ENCODE measurements around the gene SRGAP2C.
"Not testable (repeated sequence)": the region's sequence is repeated elsewhere in the genome, so short reads cannot be mapped to it uniquely, and the experiment has no call there.

Gene SRGAP2C

DNA sequence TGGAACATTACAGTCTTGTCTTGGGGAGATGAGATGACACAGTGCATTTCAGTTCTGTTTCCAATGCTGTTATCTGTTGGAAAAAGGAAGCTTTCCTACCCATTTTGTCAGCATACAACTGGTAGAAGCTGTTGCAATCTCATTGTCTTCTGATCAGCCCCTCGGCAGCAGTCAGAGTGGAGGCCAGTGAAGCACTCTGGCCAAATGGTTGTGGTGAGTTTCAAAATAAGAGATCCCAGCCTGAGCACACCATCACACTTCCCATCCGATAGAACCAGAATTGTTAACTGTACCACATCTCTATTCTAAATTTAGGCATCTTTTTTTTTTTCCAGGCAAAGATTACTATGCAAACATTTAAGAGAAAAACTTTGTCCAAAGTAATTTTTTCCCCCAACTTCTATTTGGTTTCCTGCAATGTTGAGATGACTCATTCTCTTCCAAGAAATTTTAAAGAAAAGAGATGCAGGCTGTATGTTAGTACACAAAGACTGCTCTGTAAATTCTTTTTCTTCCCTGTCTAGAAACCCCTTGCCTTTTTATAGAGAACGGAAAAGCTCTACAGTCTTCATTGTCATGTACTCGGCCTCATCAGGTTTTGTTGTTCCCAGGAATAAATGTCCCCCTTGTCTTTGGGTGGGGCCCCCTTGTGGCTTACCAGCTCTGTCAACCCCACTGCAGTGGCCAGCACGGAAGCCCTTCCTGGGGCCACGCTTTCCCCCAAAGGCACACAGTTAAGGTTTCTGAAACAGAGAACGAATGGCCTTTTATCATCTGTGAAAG lies 176.9 kb downstream of the SRGAP2C start:
- not testable (repeated sequence) for FAIRE-seq; DNase-seq (ENCODE audit: extremely low spot score, insufficient read length, low read depth)

DNA sequence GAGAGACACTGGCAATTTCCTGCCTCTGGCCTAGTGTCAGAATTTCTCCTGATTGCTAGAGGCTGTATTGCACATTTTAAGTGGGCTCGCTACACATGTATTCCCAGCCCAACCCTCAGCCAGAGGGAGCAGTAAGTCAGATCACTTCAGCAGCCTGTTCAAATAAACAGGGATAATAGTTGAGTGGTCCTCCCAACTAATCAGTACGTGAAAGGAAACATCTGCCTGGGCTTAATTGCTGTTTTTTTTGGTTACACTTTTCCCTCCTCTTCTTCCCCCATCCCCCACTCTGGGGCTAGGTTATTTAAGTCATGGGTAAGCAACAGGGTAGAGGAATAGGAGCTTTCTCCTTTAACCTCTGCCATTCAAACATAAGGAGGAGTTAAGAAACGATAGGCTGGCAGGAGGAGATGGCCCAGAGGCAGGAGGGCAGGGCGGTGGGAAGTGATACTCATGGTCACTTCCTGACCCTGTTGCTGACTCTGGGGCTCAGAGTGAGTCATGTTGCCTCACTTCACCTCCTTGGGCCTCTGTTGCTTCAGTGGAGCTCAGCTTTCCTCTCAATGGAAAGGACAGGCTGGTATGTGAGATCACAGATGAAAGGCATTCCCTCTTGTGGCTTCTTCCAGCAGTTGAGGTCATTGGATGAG lies 177.6 kb downstream of the SRGAP2C start:
- DNase-seq (ENCODE audit: extremely low spot score, insufficient read length, low read depth); FAIRE-seq: not testable (repeated sequence)

DNA sequence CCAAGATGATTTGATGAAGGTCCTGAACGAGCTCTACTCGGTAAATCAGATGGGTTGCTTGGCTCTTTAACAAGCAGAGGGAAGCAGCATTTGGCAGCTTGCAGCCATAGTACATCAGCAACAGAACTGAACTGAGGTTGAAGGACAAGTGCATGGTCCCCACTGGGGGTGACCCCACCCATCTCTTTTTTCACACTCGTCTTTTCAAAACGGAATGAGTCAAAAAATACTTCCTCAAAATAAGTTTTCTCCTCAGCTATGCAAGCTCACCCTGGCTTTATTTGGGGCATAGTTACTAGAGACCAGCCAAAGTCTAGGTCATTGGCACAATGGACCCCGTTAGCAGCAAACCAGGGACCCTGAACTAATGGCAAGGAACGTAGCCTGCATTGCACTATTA lies 180.5 kb downstream of the SRGAP2C start:
- DNase-seq (ENCODE audit: extremely low spot score, insufficient read length, low read depth); FAIRE-seq: not testable (repeated sequence)

DNA sequence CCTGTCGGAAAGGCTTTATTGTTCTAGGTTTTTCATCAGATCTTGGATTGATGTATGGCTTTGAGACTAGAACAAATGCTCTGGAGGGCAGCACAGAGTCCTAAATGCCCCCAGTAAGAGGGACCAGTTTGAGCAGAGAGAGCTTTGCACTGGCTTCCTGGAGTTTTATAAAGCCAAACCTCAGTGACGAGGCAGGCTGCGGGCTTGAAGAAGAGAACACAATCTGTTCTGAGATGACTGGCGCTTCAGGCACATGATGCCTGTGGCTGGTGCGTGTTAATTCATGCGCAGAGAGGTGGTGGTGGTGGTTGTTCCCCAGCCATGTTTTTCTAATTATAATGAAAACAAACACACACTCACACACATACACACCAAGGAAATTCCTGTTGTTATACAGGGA lies 180.9 kb downstream of the SRGAP2C start:
- not testable (repeated sequence) for FAIRE-seq; DNase-seq (ENCODE audit: extremely low spot score, insufficient read length, low read depth)

DNA sequence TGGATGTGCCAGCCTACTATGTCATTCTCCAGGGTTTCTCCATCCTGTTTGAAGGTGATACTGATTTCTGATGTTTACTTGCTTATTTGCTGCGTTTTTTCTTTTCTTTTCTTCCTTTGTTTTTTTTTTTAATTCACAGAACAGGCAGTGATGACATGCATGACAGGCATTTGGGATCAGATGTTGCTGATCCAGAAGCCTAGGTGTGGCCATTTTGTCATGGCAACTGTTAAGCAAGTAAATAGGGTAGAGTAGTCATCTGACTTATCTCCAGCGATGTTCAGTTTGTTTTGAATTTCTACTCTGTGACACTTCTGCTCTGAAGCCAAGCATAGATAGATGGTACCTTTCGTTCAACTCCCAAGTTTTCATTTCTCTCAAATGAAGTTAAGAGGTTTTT lies 181.4 kb downstream of the SRGAP2C start:
- not testable (repeated sequence) for FAIRE-seq; DNase-seq (ENCODE audit: extremely low spot score, insufficient read length, low read depth)

DNA sequence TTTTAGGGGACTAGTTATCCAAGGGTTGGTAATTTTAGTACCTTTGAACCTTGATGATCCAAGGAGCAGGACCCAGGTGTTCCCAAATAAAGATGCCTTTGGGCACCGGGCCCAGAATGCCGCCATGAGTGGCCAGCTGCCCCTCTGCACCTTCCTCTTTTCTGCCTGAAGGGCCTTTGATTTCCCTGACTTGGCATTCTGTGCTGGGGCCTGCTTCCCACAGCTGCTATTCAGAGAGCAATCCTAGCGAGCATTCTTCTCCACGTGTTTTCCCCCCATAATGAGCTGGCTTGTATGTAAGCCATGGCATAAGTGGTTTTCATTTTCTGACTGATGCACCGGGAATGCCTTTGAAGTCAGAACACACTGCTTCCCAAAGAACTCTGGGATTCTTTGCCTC lies 184.1 kb downstream of the SRGAP2C start:
- DNase-seq (ENCODE audit: extremely low spot score, insufficient read length, low read depth); FAIRE-seq: not testable (repeated sequence)

DNA sequence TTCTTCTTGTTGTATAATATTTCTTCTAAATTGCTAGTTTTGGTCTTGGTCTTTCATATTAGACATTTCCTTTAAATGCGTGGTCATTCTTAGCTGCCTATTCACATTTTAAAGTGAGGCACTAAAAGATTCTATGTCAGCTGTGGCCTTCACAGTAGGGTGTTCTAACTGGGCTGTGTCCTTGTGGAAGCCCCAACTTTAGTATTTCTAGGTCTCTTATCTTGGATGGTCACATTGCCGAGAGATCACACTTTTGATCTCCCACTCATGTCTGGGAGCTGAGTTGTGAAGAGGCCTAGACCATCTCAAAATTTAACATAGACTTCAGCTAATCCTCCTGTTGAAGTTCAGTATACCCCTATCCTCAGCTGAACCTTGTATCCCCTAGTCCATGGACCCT lies 185.2 kb downstream of the SRGAP2C start:
- FAIRE-seq; DNase-seq (ENCODE audit: extremely low spot score, insufficient read length, low read depth): not testable (repeated sequence)

DNA sequence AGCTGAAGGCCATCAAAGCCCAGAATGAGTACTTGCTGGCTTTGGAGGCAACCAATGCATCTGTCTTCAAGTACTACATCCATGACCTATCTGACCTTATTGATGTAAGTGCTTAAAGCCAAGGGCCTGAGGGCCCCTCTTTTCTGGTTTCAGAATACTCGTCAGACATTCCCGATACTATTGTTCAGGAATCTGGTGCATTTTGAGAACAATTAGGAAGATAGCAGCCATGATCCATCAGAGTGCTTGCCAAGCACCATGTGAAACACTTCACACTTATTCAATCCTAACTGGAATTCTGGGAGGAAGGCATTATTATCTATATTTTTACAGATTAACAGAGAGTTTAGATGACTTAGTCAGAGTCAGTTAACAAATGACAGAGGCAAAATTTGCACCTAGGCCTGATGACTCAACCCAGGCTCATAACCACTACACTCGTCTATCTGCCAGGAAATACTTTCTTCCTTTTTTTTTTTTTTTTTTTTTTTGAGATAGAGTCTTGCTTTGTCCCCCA lies 190.1 kb downstream of the SRGAP2C start:
- not testable (repeated sequence) for FAIRE-seq; DNase-seq (ENCODE audit: extremely low spot score, insufficient read length, low read depth)

DNA sequence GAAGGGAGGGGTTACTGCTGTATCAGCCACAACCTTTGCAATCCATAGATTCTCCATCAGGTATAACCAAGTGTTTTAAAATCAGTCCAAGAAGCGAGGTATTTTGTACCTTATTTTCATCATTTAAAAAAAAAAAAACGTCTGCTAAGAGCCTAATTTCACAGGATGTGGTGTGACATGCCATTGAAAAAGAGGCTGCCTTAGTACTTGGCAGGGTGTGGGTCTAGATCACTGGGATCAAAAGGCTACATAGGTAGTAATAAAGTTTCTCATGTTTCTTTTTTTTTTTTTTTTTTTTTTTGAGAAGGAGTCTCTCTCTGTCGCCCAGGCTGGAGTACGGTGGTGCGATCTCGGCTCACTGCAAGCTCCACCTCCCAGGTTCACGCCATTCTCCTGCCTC lies 192.2 kb downstream of the SRGAP2C start:
- not testable (repeated sequence) for FAIRE-seq; DNase-seq (ENCODE audit: extremely low spot score, insufficient read length, low read depth)

DNA sequence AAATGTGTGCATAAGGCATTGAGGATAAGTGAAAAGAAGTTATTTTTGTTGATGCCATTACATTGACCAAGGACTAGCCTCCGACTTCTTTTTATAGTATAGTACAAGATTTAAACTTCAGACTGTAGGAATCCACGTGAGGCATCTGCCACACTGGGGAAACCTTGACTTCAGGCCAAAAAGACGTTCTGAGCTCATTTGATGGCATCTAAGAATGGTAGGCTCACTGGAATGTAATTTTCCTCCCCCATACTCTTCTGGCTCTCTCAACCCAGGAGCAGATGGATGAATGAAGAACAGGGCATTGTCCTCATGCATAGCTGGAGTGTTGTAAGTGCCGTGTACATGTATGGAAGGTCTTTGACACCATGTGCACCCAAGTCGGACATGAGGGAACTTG lies 194.0 kb downstream of the SRGAP2C start:
- not testable (repeated sequence) for FAIRE-seq; DNase-seq (ENCODE audit: extremely low spot score, insufficient read length, low read depth)

DNA sequence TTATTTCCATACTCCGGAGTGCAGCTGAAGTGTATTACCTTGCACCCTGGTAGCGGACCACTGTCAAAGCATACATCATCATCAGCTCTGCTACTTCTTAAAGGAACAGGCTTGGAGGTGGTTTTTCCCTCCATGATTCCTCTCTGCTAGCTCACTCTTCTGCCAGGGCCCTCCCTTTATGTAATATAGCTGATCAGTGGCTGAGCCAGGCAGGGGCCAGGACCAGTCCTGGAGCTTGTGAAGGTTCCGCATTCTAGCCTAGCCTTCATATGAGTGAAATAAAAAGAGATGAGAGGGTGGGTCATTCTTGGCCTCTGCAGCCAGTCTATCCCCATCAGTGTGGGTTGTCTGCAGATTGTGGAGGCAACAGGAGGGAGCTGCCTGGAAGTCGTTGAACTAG lies 200.0 kb downstream of the SRGAP2C start:
- DNase-seq (ENCODE audit: extremely low spot score, insufficient read length, low read depth); FAIRE-seq: not testable (repeated sequence)

DNA sequence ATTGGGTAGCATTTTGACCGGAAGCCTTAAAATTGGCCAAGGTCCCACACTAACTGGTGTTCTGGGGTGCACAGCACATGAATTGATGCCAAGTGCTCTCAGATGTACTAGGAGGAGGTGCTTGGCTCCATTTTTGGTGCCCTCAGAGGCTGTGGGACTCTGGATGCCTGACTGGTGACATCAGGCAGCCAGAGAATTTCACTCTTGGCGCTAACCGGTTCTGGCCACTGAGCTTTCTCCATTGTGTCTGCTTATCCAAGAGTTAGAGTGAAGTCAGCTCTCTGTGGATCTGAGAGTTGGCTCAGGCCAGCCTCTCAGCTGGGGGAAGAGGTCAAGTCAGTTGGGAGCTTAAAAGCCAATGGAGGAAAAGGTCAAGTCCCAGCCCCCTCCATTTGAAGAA lies 200.4 kb downstream of the SRGAP2C start:
- not testable (repeated sequence) for FAIRE-seq; DNase-seq (ENCODE audit: extremely low spot score, insufficient read length, low read depth)

DNA sequence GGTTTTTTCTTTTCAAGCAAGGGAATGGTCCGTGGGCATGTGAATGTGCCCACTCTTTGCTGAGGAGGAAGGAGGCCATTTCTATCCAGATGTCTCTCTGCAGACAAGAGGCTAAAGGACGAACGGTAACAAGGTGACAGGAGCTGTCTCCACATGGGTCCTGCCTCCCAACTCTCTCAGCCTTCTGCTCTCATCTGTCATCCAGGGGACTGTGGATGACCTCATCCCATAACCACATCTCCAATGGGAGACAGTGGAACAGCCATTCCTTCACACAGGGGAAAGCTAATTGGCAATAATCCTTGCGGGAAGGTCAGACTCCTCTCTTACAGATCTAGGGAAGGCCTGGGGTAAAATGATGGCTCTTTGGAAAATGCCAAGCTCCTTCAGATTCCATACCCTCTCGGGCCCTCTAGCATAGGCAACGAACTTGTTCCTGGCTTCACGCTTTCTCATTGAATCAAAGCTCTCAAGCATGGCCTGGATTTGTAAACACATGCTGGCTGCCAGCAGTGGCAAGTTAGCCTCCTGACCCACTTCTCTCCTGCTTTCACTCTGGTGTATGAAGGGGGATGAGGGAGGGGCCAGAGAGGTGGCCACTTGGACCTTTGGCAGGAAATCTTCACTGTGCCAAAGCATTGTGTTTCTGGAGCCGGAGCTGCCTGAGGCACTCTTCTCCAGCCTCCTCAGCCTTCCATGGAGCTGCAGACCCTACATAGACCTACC lies 201.0 kb downstream of the SRGAP2C start:
- not testable (repeated sequence) for DNase-seq (ENCODE audit: extremely low spot score, insufficient read length, low read depth); FAIRE-seq

DNA sequence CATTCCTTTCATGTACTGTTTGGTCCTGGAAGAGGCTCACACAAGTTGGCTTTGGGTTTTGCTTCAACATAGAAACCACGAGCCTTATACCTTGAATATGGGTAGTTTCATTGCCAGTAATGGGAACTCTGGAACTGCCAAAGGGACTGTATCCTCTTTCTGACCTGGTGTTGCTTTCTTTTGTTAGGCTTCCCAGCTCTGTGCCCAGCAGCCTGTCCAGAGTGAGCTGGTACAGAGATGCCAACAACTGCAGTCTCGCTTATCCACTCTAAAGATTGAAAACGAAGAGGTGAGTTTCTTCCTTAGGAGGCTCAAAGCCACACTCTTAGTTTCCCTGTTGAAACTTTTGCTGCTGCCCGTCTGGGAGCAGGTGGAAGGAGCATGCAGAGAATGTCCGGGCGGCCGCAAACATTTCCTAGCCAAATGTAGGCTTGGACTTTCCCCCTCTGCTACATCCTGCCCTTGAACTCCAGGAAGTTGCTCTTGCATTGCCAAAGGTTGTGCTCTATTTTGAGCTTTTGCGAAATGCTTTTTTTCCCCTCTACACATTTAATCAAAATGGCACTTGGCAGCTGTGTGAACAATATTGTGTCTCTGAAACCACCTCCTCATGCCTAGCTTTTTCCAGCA lies 201.7 kb downstream of the SRGAP2C start:
- not testable (repeated sequence) for DNase-seq (ENCODE audit: extremely low spot score, insufficient read length, low read depth); FAIRE-seq

DNA sequence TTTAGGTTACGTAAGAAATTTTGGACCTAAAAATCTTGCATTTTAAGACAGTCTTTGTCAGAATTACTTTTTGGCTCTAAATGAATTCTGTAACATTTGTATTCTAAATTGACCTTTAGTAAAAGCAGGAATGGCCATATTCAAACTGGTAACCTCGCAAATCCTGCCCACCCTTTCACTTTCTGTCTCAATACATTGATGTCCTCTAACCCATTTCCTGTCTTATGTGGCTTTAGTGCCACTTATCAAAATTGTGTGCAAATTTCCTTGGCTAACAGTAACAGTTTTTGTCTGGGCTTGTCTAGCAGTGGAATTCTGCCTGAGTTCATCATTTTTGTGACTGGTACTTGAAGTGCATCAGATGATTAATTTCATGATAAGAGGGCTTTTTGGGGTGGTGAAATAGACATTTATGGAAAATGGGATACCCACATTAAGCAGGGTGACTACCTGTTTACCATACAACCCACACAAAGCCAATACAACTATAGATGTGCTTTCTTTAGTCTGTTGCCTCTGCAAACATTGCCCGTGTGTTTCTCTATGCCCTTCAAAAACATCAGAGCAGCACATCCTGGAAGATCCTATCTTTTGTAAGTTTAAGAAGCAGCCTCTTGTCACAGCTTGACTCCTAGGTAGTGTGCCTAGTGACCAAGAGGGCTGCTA lies 205.3 kb downstream of the SRGAP2C start:
- not testable (repeated sequence) for DNase-seq (ENCODE audit: extremely low spot score, insufficient read length, low read depth); FAIRE-seq

DNA sequence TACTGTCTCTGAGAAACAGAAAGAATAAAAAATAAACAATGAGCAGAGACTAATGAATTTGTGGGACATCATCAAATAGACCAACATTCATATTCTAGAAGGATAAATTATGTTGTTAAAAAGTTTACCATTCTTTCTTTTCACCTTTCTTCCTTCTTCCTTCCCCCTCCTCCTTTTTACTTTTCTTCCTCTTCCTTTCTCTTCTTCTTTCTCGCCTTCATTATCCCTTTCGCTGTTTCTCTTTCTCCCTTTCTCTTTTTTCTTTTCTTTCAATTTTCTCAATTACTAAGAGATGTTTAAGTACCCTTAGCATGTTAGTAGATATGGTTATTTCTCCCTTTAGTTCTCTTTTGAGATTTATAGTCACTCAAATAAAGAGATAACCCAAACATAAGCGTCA lies 207.4 kb downstream of the SRGAP2C start:
- not testable (repeated sequence) for DNase-seq (ENCODE audit: extremely low spot score, insufficient read length, low read depth); FAIRE-seq

DNA sequence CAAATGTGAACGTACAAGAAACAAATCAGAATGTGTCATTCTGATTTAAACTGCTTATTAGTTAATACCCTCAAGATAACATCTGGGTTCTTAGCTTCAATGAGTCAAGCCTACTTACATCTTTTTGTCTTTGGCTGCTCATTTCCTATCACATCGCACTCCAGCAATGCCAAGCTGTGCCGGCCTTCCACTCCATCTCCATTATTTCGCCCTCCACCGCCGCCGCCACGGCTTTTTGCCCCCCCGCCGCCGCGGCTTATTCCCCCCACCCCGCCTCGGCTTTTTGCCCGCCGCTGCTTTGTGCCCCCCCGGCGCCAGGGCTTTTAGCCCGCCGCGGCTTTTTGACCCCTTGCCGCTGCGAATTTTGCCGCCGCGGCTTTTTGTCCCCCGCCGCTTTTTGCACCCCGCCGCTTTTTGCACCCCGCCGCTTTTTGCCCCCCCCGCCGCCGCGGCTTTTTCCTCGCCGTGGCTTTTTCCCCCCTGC lies 211.0 kb downstream of the SRGAP2C start:
- not testable (repeated sequence) for FAIRE-seq

DNA sequence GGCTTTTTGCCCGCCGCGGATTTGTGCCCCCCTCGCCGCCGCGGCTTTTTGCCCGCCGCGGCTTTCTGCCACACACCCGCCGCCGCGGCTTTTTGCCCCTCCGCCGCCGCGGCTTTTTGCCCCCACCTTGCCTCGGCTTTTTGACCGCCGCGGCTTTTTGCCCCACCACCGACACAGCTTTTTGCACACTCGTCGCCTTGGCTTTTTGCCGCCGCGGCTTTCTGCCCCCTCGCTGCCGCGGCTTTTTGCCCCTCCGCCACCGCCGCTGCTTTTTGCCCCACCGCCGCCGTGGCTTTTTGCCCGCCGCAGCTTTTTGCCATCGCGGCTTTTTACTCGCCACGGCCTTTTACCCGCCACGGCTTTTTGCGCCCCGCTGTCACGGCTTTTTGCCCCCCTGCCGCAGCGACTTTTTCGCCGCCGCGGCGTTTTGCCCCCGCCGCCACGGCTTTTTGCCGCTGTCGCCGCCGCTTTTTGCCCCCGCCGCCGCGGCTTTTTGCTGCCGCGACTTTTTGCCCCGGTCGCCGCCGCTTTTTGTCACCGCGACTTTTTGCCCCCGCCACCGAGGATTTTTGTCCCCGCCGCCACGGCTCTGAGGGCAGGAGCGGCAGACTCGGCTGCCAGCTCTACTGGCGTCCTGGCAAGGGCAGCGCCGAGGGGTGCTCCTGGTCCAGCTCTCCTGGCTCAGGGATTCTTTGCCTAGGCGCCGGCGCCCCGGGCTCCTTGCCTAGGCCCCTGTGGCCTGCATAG lies 211.7 kb downstream of the SRGAP2C start:
- not testable (repeated sequence) for FAIRE-seq; DNase-seq (ENCODE audit: extremely low spot score, insufficient read length, low read depth)

More for the DNA sequence above, 211.0 kb downstream of the SRGAP2C start:
- not testable (repeated sequence) for DNase-seq (ENCODE audit: extremely low spot score, insufficient read length, low read depth)
